H9 (cell line): Measurements from ENCODE around the gene CDK2AP2. TPM values are rescaled to one million over a fixed set of nuclear protein-coding genes. Genes with fewer than 3 reads are reported as not detected.
A peak's percentile ranks its signal among the peaks of the same experiment; 100 is the strongest.

Source experiments
- DNase-seq: peaks from one replicate; pipeline ENCODE4 v3.0.0-alpha.2; 2017
- H2AFZ ChIP-seq: one replicate; pipeline ENCODE4 v1.6.1; 2013; ENCODE audit warnings: mild to moderate bottlenecking, low read length, control low read depth, moderate library complexity
- H2AK5ac ChIP-seq: 2 replicates; pipeline ENCODE4 v1.6.1; 2013; ENCODE audit warnings: low read length, control low read depth, mixed read lengths; ENCODE audit not compliant: insufficient read length
- H2BK120ac ChIP-seq: one replicate; pipeline ENCODE4 v1.6.1; 2013; ENCODE audit warnings: low read depth, mild to moderate bottlenecking, low read length, control low read depth, inconsistent platforms; ENCODE audit not compliant: poor library complexity, severe bottlenecking
- H2BK12ac ChIP-seq: 2 replicates; pipeline ENCODE4 v1.6.1; 2013; ENCODE audit warnings: low read length, control low read depth, mixed read lengths, low read depth; ENCODE audit not compliant: insufficient read length
- H2BK15ac ChIP-seq: 2 replicates; pipeline ENCODE4 v1.6.1; 2013; ENCODE audit warnings: low read depth, low read length, control low read depth
- H2BK20ac ChIP-seq: one replicate; pipeline ENCODE4 v1.6.1; 2013; ENCODE audit warnings: low read depth, mild to moderate bottlenecking, low read length, control low read depth, inconsistent platforms; ENCODE audit not compliant: poor library complexity, severe bottlenecking
- H2BK5ac ChIP-seq: 2 replicates; pipeline ENCODE4 v1.6.1; 2013; ENCODE audit warnings: low read length, control low read depth, mixed read lengths; ENCODE audit not compliant: insufficient read length
- H3K14ac ChIP-seq: 2 replicates; pipeline ENCODE4 v1.6.1; 2013; ENCODE audit warnings: low read length, control low read depth; ENCODE audit not compliant: insufficient read depth
- H3K18ac ChIP-seq: 2 replicates; pipeline ENCODE4 v1.6.1; 2013; ENCODE audit warnings: low read depth, mild to moderate bottlenecking, mixed read lengths, low read length, control low read depth; ENCODE audit not compliant: insufficient read length
- H3K23ac ChIP-seq: 2 replicates; pipeline ENCODE4 v1.6.1; 2013; ENCODE audit warnings: low read length, control low read depth, mixed read lengths, low read depth; ENCODE audit not compliant: insufficient read length
- H3K23me2 ChIP-seq: 2 replicates; pipeline ENCODE4 v1.6.1; 2013; ENCODE audit warnings: low read depth, mild to moderate bottlenecking, mixed read lengths, low read length, control low read depth; ENCODE audit not compliant: insufficient read length, poor library complexity, severe bottlenecking
- H3K27ac ChIP-seq: 2 replicates; pipeline ENCODE4 v1.5.1; 2013; ENCODE audit warnings: low read length, control low read depth, mixed read lengths, low read depth; ENCODE audit not compliant: insufficient read length
- H3K27me3 ChIP-seq: 2 replicates; pipeline ENCODE4 v1.6.1; 2013; ENCODE audit warnings: low read length, control low read depth, inconsistent platforms; ENCODE audit not compliant: insufficient read depth
- H3K4ac ChIP-seq: 2 replicates; pipeline ENCODE4 v1.6.1; 2013; ENCODE audit warnings: low read depth, mild to moderate bottlenecking, control low read depth, inconsistent platforms, low read length, moderate library complexity
- H3K4me1 ChIP-seq: 2 replicates; pipeline ENCODE4 v1.6.1; 2013; ENCODE audit warnings: low read length, control low read depth, inconsistent platforms; ENCODE audit not compliant: insufficient read depth
- H3K4me2 ChIP-seq: 2 replicates; pipeline ENCODE4 v1.6.1; 2013; ENCODE audit warnings: low read length, control low read depth, mixed read lengths; ENCODE audit not compliant: insufficient read length, insufficient read depth
- H3K56ac ChIP-seq: 2 replicates; pipeline ENCODE4 v1.6.1; 2013; ENCODE audit warnings: low read depth, mild to moderate bottlenecking, mixed read lengths, low read length, control low read depth; ENCODE audit not compliant: insufficient read length
- H3K79me1 ChIP-seq: 2 replicates; pipeline ENCODE4 v1.6.1; 2013; ENCODE audit warnings: low read depth, mild to moderate bottlenecking, moderate library complexity, low read length, control low read depth, inconsistent platforms; ENCODE audit not compliant: insufficient read depth, poor library complexity, severe bottlenecking
- H3K79me2 ChIP-seq: 2 replicates; pipeline ENCODE4 v1.6.1; 2013; ENCODE audit warnings: low read length, control low read depth, inconsistent platforms; ENCODE audit not compliant: insufficient read depth
- H3K9ac ChIP-seq: 2 replicates; pipeline ENCODE4 v1.6.1; 2013; ENCODE audit warnings: low read length, control low read depth, mixed read lengths; ENCODE audit not compliant: insufficient read length; ENCODE audit errors: extremely low read depth
- H3K9me3 ChIP-seq: one replicate; pipeline ENCODE4 v1.6.1; 2013; ENCODE audit warnings: low read depth, low read length, inconsistent platforms; ENCODE audit not compliant: control insufficient read depth
- H3T11ph ChIP-seq: one replicate; pipeline ENCODE4 v1.6.1; 2013; ENCODE audit warnings: mild to moderate bottlenecking, low read length, control low read depth, inconsistent platforms
- H4K20me1 ChIP-seq: one replicate; pipeline ENCODE4 v1.6.1; 2013; ENCODE audit not compliant: control insufficient read depth, insufficient read length, insufficient read depth
- H4K5ac ChIP-seq: 2 replicates; pipeline ENCODE4 v1.6.1; 2013; ENCODE audit warnings: low read depth, mild to moderate bottlenecking, mixed read lengths, low read length, control low read depth; ENCODE audit not compliant: insufficient read length
- H4K8ac ChIP-seq: replicated peaks from 2 replicates; pipeline ENCODE4 v1.6.1; 2013; ENCODE audit warnings: low read length, control low read depth, mixed read lengths, low read depth; ENCODE audit not compliant: insufficient read length
- H4K91ac ChIP-seq: 2 replicates; pipeline ENCODE4 v1.6.1; 2013; ENCODE audit warnings: low read depth, mild to moderate bottlenecking, moderate library complexity, mixed read lengths, low read length, control low read depth; ENCODE audit not compliant: insufficient read length
- H3K27ac Mint-ChIP-seq, 3 experiments: 2 replicates in 2 of 3; 3 replicates in 1 of 3; pipeline ENCODE4 v1.8.0; 2020 to 2021; ENCODE audit warnings: mixed read lengths in 3 of 3, mild to moderate bottlenecking in 1 of 3, moderate library complexity in 1 of 3
- H3K27me3 Mint-ChIP-seq: 2 replicates; pipeline ENCODE4 v1.8.0; 2021; ENCODE audit warnings: low read depth, mild to moderate bottlenecking, moderate library complexity, mixed read lengths
- H3K36me3 Mint-ChIP-seq, 3 experiments: 2 replicates in 2 of 3; 3 replicates in 1 of 3; pipeline ENCODE4 v1.8.0; 2020 to 2021; ENCODE audit warnings: low read depth in 3 of 3, mixed read lengths in 3 of 3; ENCODE audit not compliant: insufficient read depth in 1 of 3
- H3K4me1 Mint-ChIP-seq, 2 experiments: 2 replicates each; pipeline ENCODE4 v1.8.0; 2020; ENCODE audit warnings: mixed read lengths in 2 of 2
- H3K4me3 Mint-ChIP-seq, 2 experiments: 2 replicates in 1 of 2; 3 replicates in 1 of 2; pipeline ENCODE4 v1.8.0; 2020 to 2021; ENCODE audit warnings: mild to moderate bottlenecking in 2 of 2, mixed read lengths in 2 of 2, moderate library complexity in 1 of 2
- H3K9me3 Mint-ChIP-seq, 2 experiments: 2 replicates in 1 of 2; 3 replicates in 1 of 2; pipeline ENCODE4 v1.8.0; 2020; ENCODE audit warnings: mild to moderate bottlenecking in 2 of 2, mixed read lengths in 2 of 2, moderate library complexity in 1 of 2
- WGBS: extraction: QIAGEN DNeasy Blood & Tissue Kit; methylation state at CpG from one replicate; pipeline ENCODE4 v1.1.7; 2013; ENCODE audit warnings: missing lambda C conversion rate, low lambda C conversion rate, mixed read lengths; ENCODE audit not compliant: insufficient read length; ENCODE audit errors: extremely low coverage; 5-methylcytosine and 5-hydroxymethylcytosine counted together
- total RNA-seq: library from RNA; stranded (reverse); gene quantifications from 2 replicates; pipeline ENCODE4 v1.2.1, GENCODE V29; 2021
- TF ChIP-seq, protein P1 (sequence below): fragments of 200-600 bp; sonication (generic); conservative IDR thresholded peaks from 3 replicates; pipeline ENCODE4 v1.8.0; 2021; ENCODE audit warnings: antibody characterized with exemption, mild to moderate bottlenecking

CDK2AP2 gene
- total RNA-seq, 1 experiment from 2014 or later: 36.1 TPM

DNA sequence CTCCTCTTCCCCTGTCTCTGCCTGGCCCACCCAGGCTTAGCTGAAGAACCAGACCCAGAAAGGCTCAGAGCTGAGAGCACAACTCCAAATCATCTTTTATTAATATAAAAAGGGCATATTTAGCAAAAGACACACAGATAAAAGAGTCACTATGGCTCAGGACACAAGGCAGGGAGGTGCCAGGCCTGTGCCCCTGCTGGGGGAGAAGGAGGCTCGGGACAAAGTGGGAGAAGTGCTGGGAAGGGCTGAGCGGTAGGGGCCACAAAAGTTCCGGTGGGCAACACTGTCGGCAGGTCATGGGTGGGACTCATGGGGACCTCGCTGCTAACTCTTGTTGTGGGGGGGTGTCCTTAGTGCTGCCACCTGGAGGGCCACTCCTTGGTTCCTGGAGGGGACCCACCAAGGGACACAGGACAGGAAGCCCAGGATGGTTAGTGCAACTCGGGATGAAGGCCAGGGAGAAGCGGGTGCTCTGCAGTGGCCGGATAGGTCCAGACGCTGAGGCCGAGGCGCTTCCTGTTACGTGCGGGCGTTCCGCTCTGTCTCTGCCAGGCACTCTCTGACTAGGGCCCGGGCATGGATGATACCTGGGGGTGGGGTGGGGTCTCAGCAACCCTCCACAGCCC, 1.4 kb downstream of the CDK2AP2 start:
- Histone ChIP-seq H3K23me2 (peaks cover 17% of the 10 kb centered on the region), H3K14ac (no peak overlapping the region), H2AFZ (no peak overlapping the region), H2BK15ac (no peak overlapping the region), H4K5ac (no peak overlapping the region), H2BK120ac (no peak overlapping the region), H3T11ph (no peak overlapping the region), H3K27me3 (no peaks in the 10 kb centered on the region), H4K8ac (no peak overlapping the region), H3K18ac (no peak overlapping the region), H4K20me1 (no peaks in the 10 kb centered on the region), H3K23ac (no peak overlapping the region), H2BK12ac (no peak overlapping the region), H3K4me1 (no peaks in the 10 kb centered on the region), H2BK5ac (no peak overlapping the region), H3K56ac (no peak overlapping the region), H3K27ac (no peak overlapping the region), H2BK20ac (no peak overlapping the region), H3K9me3 (no peaks in the 10 kb centered on the region), H3K4ac (no peak overlapping the region), H3K79me2 (peaks cover 2% of the 10 kb centered on the region; the same call in 1 of the 2 replicates), H3K9ac (no peak overlapping the region), H3K4me2 (no peak overlapping the region), H2AK5ac (no peak overlapping the region), H3K79me1 (no peaks in the 10 kb centered on the region), H4K91ac (no peak overlapping the region)
- Mint-ChIP-seq H3K27ac (peak overlapping the region in 2 of 3 experiments; percentile 71 to 76; a peak in 3 of 7 replicates), H3K4me1 (peaks cover 19 to 30% of the 10 kb centered on the region in 2 experiments), H3K4me3 (peak overlapping the region; percentile 75 to 80), H3K9me3 (no peaks in the 10 kb centered on the region; a peak in 1 of 5 replicates), H3K36me3 (peaks cover 5 to 13% (median 9%) of the 10 kb centered on the region in 3 experiments; a peak in 6 of 7 replicates), H3K27me3 (peaks cover 24% of the 10 kb centered on the region)
- DNase-seq: no peak
- TF ChIP-seq, protein P1, sequence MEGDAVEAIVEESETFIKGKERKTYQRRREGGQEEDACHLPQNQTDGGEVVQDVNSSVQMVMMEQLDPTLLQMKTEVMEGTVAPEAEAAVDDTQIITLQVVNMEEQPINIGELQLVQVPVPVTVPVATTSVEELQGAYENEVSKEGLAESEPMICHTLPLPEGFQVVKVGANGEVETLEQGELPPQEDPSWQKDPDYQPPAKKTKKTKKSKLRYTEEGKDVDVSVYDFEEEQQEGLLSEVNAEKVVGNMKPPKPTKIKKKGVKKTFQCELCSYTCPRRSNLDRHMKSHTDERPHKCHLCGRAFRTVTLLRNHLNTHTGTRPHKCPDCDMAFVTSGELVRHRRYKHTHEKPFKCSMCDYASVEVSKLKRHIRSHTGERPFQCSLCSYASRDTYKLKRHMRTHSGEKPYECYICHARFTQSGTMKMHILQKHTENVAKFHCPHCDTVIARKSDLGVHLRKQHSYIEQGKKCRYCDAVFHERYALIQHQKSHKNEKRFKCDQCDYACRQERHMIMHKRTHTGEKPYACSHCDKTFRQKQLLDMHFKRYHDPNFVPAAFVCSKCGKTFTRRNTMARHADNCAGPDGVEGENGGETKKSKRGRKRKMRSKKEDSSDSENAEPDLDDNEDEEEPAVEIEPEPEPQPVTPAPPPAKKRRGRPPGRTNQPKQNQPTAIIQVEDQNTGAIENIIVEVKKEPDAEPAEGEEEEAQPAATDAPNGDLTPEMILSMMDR: no peak; the same call in 2 of the 3 replicates
- no CpG with 5 or more reads among the region's 16 CpGs for WGBS
